Memory B cell (primary cell): ENCODE results near the gene ISG20.
"Not testable (repeated sequence)": the region's sequence is repeated elsewhere in the genome, so short reads cannot be mapped to it uniquely, and the experiment has no call there.

Experiments
- ATAC-seq: fragments of 150-1000 bp; cut with Tn5 transposase; 2 replicates; pipeline ENCODE4 v1.10.0; 2021; ENCODE audit warnings: low read depth, mild to moderate bottlenecking, moderate library complexity
- DNase-seq, 2 donors: peaks; one replicate each; pipeline ENCODE4 v3.0.0; 2022; ENCODE audit warnings: low spot score in 2 of 2
- H3K27ac Mint-ChIP-seq: one replicate; pipeline ENCODE4 v1.8.0; 2022; ENCODE audit warnings: mild to moderate bottlenecking, moderate library complexity, mixed read lengths
- H3K27me3 Mint-ChIP-seq: one replicate; pipeline ENCODE4 v1.8.0; 2022; ENCODE audit warnings: mixed read lengths
- H3K36me3 Mint-ChIP-seq: one replicate; pipeline ENCODE4 v1.8.0; 2022; ENCODE audit warnings: mild to moderate bottlenecking, mixed read lengths
- H3K4me1 Mint-ChIP-seq: one replicate; pipeline ENCODE4 v1.8.0; 2022; ENCODE audit warnings: mixed read lengths
- H3K4me3 Mint-ChIP-seq: one replicate; pipeline ENCODE4 v1.8.0; 2022; ENCODE audit warnings: mild to moderate bottlenecking, moderate library complexity, mixed read lengths
- H3K9me3 Mint-ChIP-seq: one replicate; pipeline ENCODE4 v1.8.0; 2022; ENCODE audit warnings: mixed read lengths

ISG20 gene

GRCh38 chr15:88636654-88637053 is 2.2 kb upstream of the ISG20 start:
- ATAC-seq, result no peak
- Mint-ChIP-seq H3K27me3 (no peaks in the 10 kb centered on the region), H3K4me1 (peaks cover 46% of the 10 kb centered on the region), H3K27ac (peak overlapping the region; percentile 97), H3K4me3 (peak overlapping the region; percentile 93), H3K36me3 (peaks cover 19% of the 10 kb centered on the region), H3K9me3 (no peaks in the 10 kb centered on the region)
- DNase-seq, result no peak

- H3K4me3 Mint-ChIP-seq, result peak overlapping the region; percentile 93
- H3K27ac Mint-ChIP-seq, result peak overlapping the region; percentile 97
- DNase-seq (no peak), ATAC-seq (no peak)
- H3K4me1 Mint-ChIP-seq, result peaks cover 49% of the 10 kb centered on the region
- H3K36me3 Mint-ChIP-seq, result peaks cover 20% of the 10 kb centered on the region
- H3K27me3 Mint-ChIP-seq, result no peaks in the 10 kb centered on the region
- no peaks in the 10 kb centered on the region for H3K9me3 Mint-ChIP-seq
Measured at GRCh38 chr15:88637436-88637835, 1.4 kb upstream of the ISG20 start.

GRCh38 chr15:88637841-88638625 is 783 bp upstream of the ISG20 start:
- no peak for DNase-seq

GRCh38 chr15:88641959-88642452 is 3.2 kb downstream of the ISG20 start:
- no peak for DNase-seq
- peaks cover 29% of the 10 kb centered on the region for H3K36me3 Mint-ChIP-seq
- peak overlapping the region; percentile 92 for H3K27ac Mint-ChIP-seq
- peaks cover 55% of the 10 kb centered on the region for H3K4me1 Mint-ChIP-seq
- ATAC-seq, result no peak
- peak overlapping the region; percentile 60 for H3K4me3 Mint-ChIP-seq
- no peaks in the 10 kb centered on the region for H3K27me3 Mint-ChIP-seq
- H3K9me3 Mint-ChIP-seq, result no peaks in the 10 kb centered on the region

More at GRCh38 chr15:88637841-88638625, 783 bp upstream of the ISG20 start:
- ATAC-seq, result no peak
- peak overlapping the region; percentile 97 for H3K27ac Mint-ChIP-seq
- peak overlapping the region; percentile 93 for H3K4me3 Mint-ChIP-seq
- no peaks in the 10 kb centered on the region for H3K27me3 Mint-ChIP-seq
- H3K36me3 Mint-ChIP-seq, result peaks cover 21% of the 10 kb centered on the region
- H3K9me3 Mint-ChIP-seq, result no peaks in the 10 kb centered on the region
- H3K4me1 Mint-ChIP-seq, result peaks cover 48% of the 10 kb centered on the region

- Mint-ChIP-seq H3K36me3 (peaks cover 29% of the 10 kb centered on the region), H3K4me1 (peaks cover 55% of the 10 kb centered on the region), H3K27ac (peak overlapping the region; percentile 92), H3K4me3 (peak overlapping the region; percentile 60)
- not testable (repeated sequence) for DNase-seq, H3K27me3 Mint-ChIP-seq, ATAC-seq, H3K9me3 Mint-ChIP-seq
Measured at GRCh38 chr15:88642514-88642913, 3.7 kb downstream of the ISG20 start.

GRCh38 chr15:88644741-88645140 is 5.9 kb downstream of the ISG20 start:
- no peaks in the 10 kb centered on the region for H3K27me3 Mint-ChIP-seq
- ATAC-seq, result no peak
- no peaks in the 10 kb centered on the region for H3K9me3 Mint-ChIP-seq
- H3K4me3 Mint-ChIP-seq, result no peak overlapping the region
- H3K27ac Mint-ChIP-seq, result peak overlapping the region; percentile 64
- peaks cover 38% of the 10 kb centered on the region for H3K36me3 Mint-ChIP-seq
- no peak for DNase-seq
- peaks cover 65% of the 10 kb centered on the region for H3K4me1 Mint-ChIP-seq

- Mint-ChIP-seq H3K4me1 (peaks cover 62% of the 10 kb centered on the region), H3K27me3 (no peaks in the 10 kb centered on the region), H3K9me3 (no peaks in the 10 kb centered on the region), H3K27ac (peak overlapping the region; percentile 70), H3K36me3 (peaks cover 33% of the 10 kb centered on the region), H3K4me3 (peak overlapping the region; percentile 53)
- DNase-seq, result no peak
- ATAC-seq, result no peak
Measured at GRCh38 chr15:88645171-88646087, 6.6 kb downstream of the ISG20 start.

- H3K36me3 Mint-ChIP-seq, result peaks cover 32% of the 10 kb centered on the region
Measured at GRCh38 chr15:88646088-88646405, 7.2 kb downstream of the ISG20 start.

GRCh38 chr15:88646951-88647350 is 8.1 kb downstream of the ISG20 start:
- ATAC-seq, result no peak
- no peaks in the 10 kb centered on the region for H3K27me3 Mint-ChIP-seq
- H3K36me3 Mint-ChIP-seq, result peaks cover 32% of the 10 kb centered on the region
- H3K4me1 Mint-ChIP-seq, result peaks cover 60% of the 10 kb centered on the region
- H3K4me3 Mint-ChIP-seq, result no peak overlapping the region
- H3K27ac Mint-ChIP-seq, result peak overlapping the region; percentile 70
- DNase-seq, result no peak
- no peaks in the 10 kb centered on the region for H3K9me3 Mint-ChIP-seq

More at GRCh38 chr15:88646088-88646405, 7.2 kb downstream of the ISG20 start:
- DNase-seq (no peak), ATAC-seq (no peak)
- H3K27me3 Mint-ChIP-seq, result no peaks in the 10 kb centered on the region
- H3K4me3 Mint-ChIP-seq, result peak overlapping the region; percentile 53
- H3K4me1 Mint-ChIP-seq, result peaks cover 61% of the 10 kb centered on the region
- no peaks in the 10 kb centered on the region for H3K9me3 Mint-ChIP-seq
- peak overlapping the region; percentile 70 for H3K27ac Mint-ChIP-seq

- Mint-ChIP-seq H3K27ac (peak overlapping the region; percentile 70), H3K9me3 (no peaks in the 10 kb centered on the region), H3K4me1 (peaks cover 55% of the 10 kb centered on the region), H3K27me3 (no peaks in the 10 kb centered on the region), H3K4me3 (peak overlapping the region; percentile 53), H3K36me3 (peaks cover 27% of the 10 kb centered on the region)
- ATAC-seq, result peak; percentile 65
- peak in 1 of 2 donors; percentile 19 for DNase-seq
Measured at GRCh38 chr15:88647351-88648105, 8.7 kb downstream of the ISG20 start.

GRCh38 chr15:88648357-88649214 is 9.8 kb downstream of the ISG20 start:
- ATAC-seq, result no peak
- Mint-ChIP-seq H3K27me3 (no peaks in the 10 kb centered on the region), H3K27ac (peak overlapping the region; percentile 87), H3K36me3 (peaks cover 31% of the 10 kb centered on the region), H3K9me3 (no peaks in the 10 kb centered on the region), H3K4me3 (peak overlapping the region; percentile 54), H3K4me1 (peaks cover 61% of the 10 kb centered on the region)
- peak in 1 of 2 donors; percentile 10 for DNase-seq

GRCh38 chr15:88649286-88649733 is 10.5 kb downstream of the ISG20 start:
- H3K9me3 Mint-ChIP-seq, result no peaks in the 10 kb centered on the region
- no peaks in the 10 kb centered on the region for H3K27me3 Mint-ChIP-seq
- peaks cover 57% of the 10 kb centered on the region for H3K4me1 Mint-ChIP-seq
- peaks cover 27% of the 10 kb centered on the region for H3K36me3 Mint-ChIP-seq
- peak overlapping the region; percentile 87 for H3K27ac Mint-ChIP-seq
- ATAC-seq, result peak; percentile 88
- DNase-seq, result peak; percentile 32 to 49
- H3K4me3 Mint-ChIP-seq, result peak overlapping the region; percentile 54
